ENCODE data around the gene FIBP. TPM values are rescaled to one million over a fixed set of nuclear protein-coding genes. Genes with fewer than 3 reads are reported as not detected.

Gene FIBP
- total RNA-seq, 4 donors from 2014 or later: 53.6 to 73.2 (median 63.7) TPM

- no peak for TF ChIP-seq CTCF (IDR thresholded peaks at IDR 0.05)
- no peak for TF ChIP-seq POLR2A (IDR thresholded peaks at IDR 0.05)
- TF ChIP-seq EP300 (IDR thresholded peaks at IDR 0.05): no peak
- 89 to 91% methylated on average over 10 to 13 of the region's 13 CpGs for WGBS, 2 donors
- Histone ChIP-seq H3K4me1 (peaks cover 0 to 26% (median 10%) of the 10 kb centered on the region in 4 donors), H3K4me3 (no peak overlapping the region), H3K36me3 (peaks cover 0 to 56% (median 0%) of the 10 kb centered on the region in 3 donors), H3K27me3 (no peaks in the 10 kb centered on the region), H3K27ac (no peak overlapping the region), H3K9me3 (no peaks in the 10 kb centered on the region)
- DNase-seq (ENCODE audit: low spot score in 2 of 2): no peak
These were observed 5.1 kb downstream of the FIBP start for GRCh38 chr11:65883058-65883761.

- TF ChIP-seq POLR2A (IDR thresholded peaks at IDR 0.05): no peak
- no peak for TF ChIP-seq CTCF (IDR thresholded peaks at IDR 0.05)
- no peak for TF ChIP-seq EP300 (IDR thresholded peaks at IDR 0.05)
These were observed 5.9 kb downstream of the FIBP start for GRCh38 chr11:65882120-65883057.

GRCh38 chr11:65880844-65881421, 7.3 kb downstream of the FIBP start:
- Histone ChIP-seq H3K36me3 (peaks cover 0 to 41% (median 0%) of the 10 kb centered on the region in 3 donors), H3K4me1 (peaks cover 0 to 9% (median 3%) of the 10 kb centered on the region in 4 donors), H3K4me3 (no peak overlapping the region), H3K27me3 (no peaks in the 10 kb centered on the region), H3K27ac (no peak overlapping the region), H3K9me3 (no peaks in the 10 kb centered on the region)
- WGBS, 2 donors: 52 to 66% methylated on average over 7 of the region's 7 CpGs
- TF ChIP-seq POLR2A (IDR thresholded peaks at IDR 0.05) (no peak), CTCF (IDR thresholded peaks at IDR 0.05) (no peak), EP300 (IDR thresholded peaks at IDR 0.05) (no peak)
- DNase-seq (ENCODE audit: low spot score in 2 of 2): no peak

More at GRCh38 chr11:65882120-65883057, 5.9 kb downstream of the FIBP start:
- H3K27ac ChIP-seq: no peak overlapping the region
- H3K4me3 ChIP-seq: no peak overlapping the region
- no peaks in the 10 kb centered on the region for H3K9me3 ChIP-seq
- no peaks in the 10 kb centered on the region for H3K27me3 ChIP-seq
- DNase-seq (ENCODE audit: low spot score in 2 of 2): no peak
- H3K36me3 ChIP-seq: peaks cover 0 to 55% (median 0%) of the 10 kb centered on the region in 3 donors
- WGBS, 2 donors: 91% methylated on average over 29 of the region's 30 CpGs
- H3K4me1 ChIP-seq: peaks cover 0 to 19% (median 4%) of the 10 kb centered on the region in 4 donors

- DNase-seq (ENCODE audit: low spot score in 2 of 2): no peak
- peaks cover 0 to 32% (median 0%) of the 10 kb centered on the region in 3 donors for H3K36me3 ChIP-seq
- WGBS, 2 donors: 66 to 74% methylated on average over 7 of the region's 7 CpGs
- no peak overlapping the region for H3K27ac ChIP-seq
- no peak overlapping the region for H3K4me3 ChIP-seq
- peaks cover 0 to 9% (median 3%) of the 10 kb centered on the region in 4 donors for H3K4me1 ChIP-seq
- TF ChIP-seq EP300 (IDR thresholded peaks at IDR 0.05) (no peak), POLR2A (IDR thresholded peaks at IDR 0.05) (no peak), CTCF (IDR thresholded peaks at IDR 0.05) (no peak)
- H3K27me3 ChIP-seq: no peaks in the 10 kb centered on the region
- no peaks in the 10 kb centered on the region for H3K9me3 ChIP-seq
These were observed 8.2 kb downstream of the FIBP start for GRCh38 chr11:65880027-65880426.
